ENCODE data around the gene UVSSA.

UVSSA gene

GRCh38 chr4:1396806-1397455 lies 49.9 kb downstream of the UVSSA start:
- no peak overlapping the region for H3K4me3 ChIP-seq (ENCODE audit: low read depth, low read length)
- DNase-seq (ENCODE audit: low read depth) = no peak
- TF ChIP-seq CTCF (IDR thresholded peaks at IDR 0.05; ENCODE audit: control insufficient read depth, extremely low read depth, insufficient read depth) = no peak

GRCh38 chr4:1398681-1399507 lies 51.9 kb downstream of the UVSSA start:
- no peak for DNase-seq (ENCODE audit: low read depth)
- no peak for TF ChIP-seq CTCF (IDR thresholded peaks at IDR 0.05; ENCODE audit: control insufficient read depth, extremely low read depth, insufficient read depth)
- no peak overlapping the region for H3K4me3 ChIP-seq (ENCODE audit: low read depth, low read length)

- TF ChIP-seq CTCF (IDR thresholded peaks at IDR 0.05; ENCODE audit: control insufficient read depth, extremely low read depth, insufficient read depth) = no peak
- no peak for DNase-seq (ENCODE audit: low read depth)
- no peak overlapping the region for H3K4me3 ChIP-seq (ENCODE audit: low read depth, low read length)
Measured at GRCh38 chr4:1399508-1400190, 52.6 kb downstream of the UVSSA start.

- H3K4me3 ChIP-seq (ENCODE audit: low read depth, low read length) = no peak overlapping the region
- DNase-seq (ENCODE audit: low read depth) = no peak
- TF ChIP-seq CTCF (IDR thresholded peaks at IDR 0.05; ENCODE audit: control insufficient read depth, extremely low read depth, insufficient read depth) = no peak
Measured at GRCh38 chr4:1400191-1400805, 53.3 kb downstream of the UVSSA start.

DNA sequence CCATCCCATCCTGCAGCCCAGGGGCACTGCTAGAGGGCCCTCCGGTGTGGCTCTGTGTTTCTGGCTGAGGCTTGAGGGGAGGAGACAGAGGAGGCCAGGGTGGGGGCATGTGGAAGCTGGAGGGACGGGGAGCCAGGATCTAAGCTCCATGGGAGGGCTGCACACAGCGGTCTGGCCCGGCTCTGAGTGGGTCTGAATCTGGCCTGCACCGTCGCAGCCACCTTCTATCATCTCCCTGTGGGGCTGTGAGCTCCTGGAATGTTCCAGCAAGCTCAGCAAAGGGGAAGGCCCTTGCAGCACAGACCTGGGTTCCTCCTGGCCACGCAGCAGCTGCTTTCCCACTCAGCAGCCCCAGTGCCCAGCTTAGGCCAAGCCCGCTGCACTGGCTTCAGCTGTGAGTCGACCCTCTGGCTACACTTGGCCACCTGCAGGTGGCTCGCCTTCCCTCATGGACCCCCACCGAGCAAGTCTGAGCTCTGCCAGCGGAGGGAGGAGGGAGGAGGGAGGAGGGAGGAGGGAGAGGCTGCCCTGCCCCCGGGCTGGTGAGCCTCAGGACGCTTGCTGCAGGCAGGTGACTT lies 53.9 kb downstream of the UVSSA start:
- no peak for DNase-seq (ENCODE audit: low read depth)
- no peak overlapping the region for H3K4me3 ChIP-seq (ENCODE audit: low read depth, low read length)
- TF ChIP-seq CTCF (IDR thresholded peaks at IDR 0.05; ENCODE audit: control insufficient read depth, extremely low read depth, insufficient read depth) = no peak

- no peak overlapping the region for H3K4me3 ChIP-seq (ENCODE audit: low read depth, low read length)
- no peak for DNase-seq (ENCODE audit: low read depth)
- no peak for TF ChIP-seq CTCF (IDR thresholded peaks at IDR 0.05; ENCODE audit: control insufficient read depth, extremely low read depth, insufficient read depth)
Measured at GRCh38 chr4:1401409-1402020, 54.5 kb downstream of the UVSSA start.

All from LNCaP clone FGC (cell line).